Measurements from ENCODE around the gene SRL. TPM values are rescaled to one million over a fixed set of nuclear protein-coding genes. Genes with fewer than 3 reads are reported as not detected.
A peak's percentile ranks its signal among the peaks of the same experiment; 100 is the strongest.
"Not testable (repeated sequence)": the region's sequence is repeated elsewhere in the genome, so short reads cannot be mapped to it uniquely, and the experiment has no call there.

SRL gene
- total and polyA plus RNA-seq, 2 of the 4 experiments (the other 2 are of a cell fraction), result under 0.01 to 0.14 TPM

GRCh38 chr16:4211445-4212210 lies 30.3 kb downstream of the SRL start:
- WGBS, 2 experiments (ENCODE audit: extremely low coverage in 2 of 2, insufficient read length in 1 of 2), result 98% methylated on average over 15 of the region's 22 CpGs; no CpG with 5 or more reads in 1 of the 2 experiments
- H2AFZ ChIP-seq (replicated peaks; ENCODE audit: low read length, poor library complexity); H3K27me3 ChIP-seq (ENCODE audit: control insufficient read depth, insufficient read depth, low read length); in situ Hi-C loops (cut with MboI; ENCODE audit: low sequenced_read_pairs); H3K9ac ChIP-seq (ENCODE audit: low read depth, low read length); H3K4me2 ChIP-seq (ENCODE audit: low read depth, low read length); H3K27ac ChIP-seq (ENCODE audit: insufficient read depth, low read length); H3K56ac ChIP-seq (ENCODE audit: extremely low read depth, insufficient read depth, low read length); H3K79me1 ChIP-seq (ENCODE audit: low read depth in 1 of 2, low read length in 2 of 2); intact Hi-C loops (cut with micrococcal nuclease); H3K4ac ChIP-seq (ENCODE audit: low read depth, low read length); H3K4me3 ChIP-seq (ENCODE audit: insufficient read depth, low read depth, low read length); ATAC-seq (ENCODE audit: low read depth); H2AK9ac ChIP-seq (replicated peaks; ENCODE audit: low read depth, low read length, poor library complexity); H3K36me3 ChIP-seq (ENCODE audit: control insufficient read depth, insufficient read depth, low read length); DNase-seq; BruUV-seq (replicated peaks); H3K9me3 ChIP-seq (ENCODE audit: control insufficient read depth, insufficient read depth, low read length); H3K23ac ChIP-seq (ENCODE audit: low read depth, low read length); H2BK5ac ChIP-seq (ENCODE audit: low read depth, low read length, poor library complexity, severe bottlenecking); H3K18ac ChIP-seq (ENCODE audit: low read depth, low read length); H4K20me1 ChIP-seq (ENCODE audit: insufficient read depth, low read length); dilution Hi-C loops (cut with HindIII; ENCODE audit: low sequenced_read_pairs, unreplicated experiment); H4K5ac ChIP-seq (ENCODE audit: low read depth, low read length): not testable (repeated sequence)
- Histone ChIP-seq H2AK5ac (ENCODE audit: low read depth, low read length) (peak overlapping the region; percentile 95), H3K14ac (replicated peaks; ENCODE audit: low read depth, low read length) (0 out of 2 replicates have a peak overlapping the region, but pooled peaks have one; percentile 19), H2BK120ac (ENCODE audit: low read depth, low read length) (peak overlapping the region; percentile 96), H3K9me1 (ENCODE audit: insufficient read depth, low read length) (peaks cover 17% of the 10 kb centered on the region), H4K8ac (ENCODE audit: low read depth in 2 of 2, low read length in 2 of 2) (peak overlapping the region in 1 of 2 experiments; percentile 62; a peak in 1 of 4 replicates), H2BK15ac (ENCODE audit: low read depth, low read length) (peak overlapping the region; percentile 23; the same call in 2 of the 3 replicates), H3K4me1 (ENCODE audit: control insufficient read depth, insufficient read depth, low read length) (peaks cover 25% of the 10 kb centered on the region), H2BK20ac (ENCODE audit: low read depth, low read length) (peak overlapping the region; percentile 3; the same call in 1 of the 2 replicates), H4K91ac (ENCODE audit: insufficient read depth, low read depth, low read length) (peak overlapping the region; percentile 92; the same call in 1 of the 2 replicates)
- ChIA-PET CTCF (interaction anchor here (1.5 kb wide), 1 partner anchor 11 kb away, joined by 5 read pairs; no protein-coding TSS in a partner anchor), POLR2A (ENCODE audit: unreplicated experiment) (interaction anchor here (0.7 kb wide), 1 partner anchor 83 kb away, joined by 3 read pairs; no protein-coding TSS in a partner anchor)
